ENCODE results near the gene OST4. TPM values are rescaled to one million over a fixed set of nuclear protein-coding genes. Genes with fewer than 3 reads are reported as not detected.

The OST4 gene
- total RNA-seq, 4 donors from 2014 or later: 70.8 to 225 (median 199) TPM

- H3K4me3 ChIP-seq: no peak overlapping the region
- no peaks in the 10 kb centered on the region for H3K27me3 ChIP-seq
- DNase-seq (ENCODE audit: low spot score in 2 of 2): no peak
- no peak overlapping the region for H3K27ac ChIP-seq
- peaks cover 41% of the 10 kb centered on the region for H3K36me3 ChIP-seq
- no peaks in the 10 kb centered on the region for H3K9me3 ChIP-seq
- 85% methylated on average over 3 of the region's 3 CpGs for WGBS
- no peaks in the 10 kb centered on the region for H3K4me1 ChIP-seq
- TF ChIP-seq CTCF (IDR thresholded peaks at IDR 0.05) (no peak), POLR2AphosphoS5 (IDR thresholded peaks at IDR 0.05) (no peak), EP300 (IDR thresholded peaks at IDR 0.05) (no peak), POLR2A (IDR thresholded peaks at IDR 0.05) (no peak)
These were observed 11.1 kb downstream of the OST4 start for GRCh38 chr2:27060323-27060722.

GRCh38 chr2:27059141-27059820 is 12.2 kb downstream of the OST4 start:
- 79% methylated on average over 10 of the region's 15 CpGs for WGBS
- no peak for TF ChIP-seq POLR2AphosphoS5 (IDR thresholded peaks at IDR 0.05)
- TF ChIP-seq POLR2A (IDR thresholded peaks at IDR 0.05): no peak
- TF ChIP-seq CTCF (IDR thresholded peaks at IDR 0.05): no peak
- no peak for TF ChIP-seq EP300 (IDR thresholded peaks at IDR 0.05)
- DNase-seq (ENCODE audit: low spot score in 2 of 2): no peak
- peaks cover 51% of the 10 kb centered on the region for H3K36me3 ChIP-seq
- H3K9me3 ChIP-seq: no peaks in the 10 kb centered on the region
- no peaks in the 10 kb centered on the region for H3K27me3 ChIP-seq
- H3K27ac ChIP-seq: no peak overlapping the region
- no peak overlapping the region for H3K4me3 ChIP-seq
- no peaks in the 10 kb centered on the region for H3K4me1 ChIP-seq

- peaks cover 59% of the 10 kb centered on the region for H3K36me3 ChIP-seq
- H3K9me3 ChIP-seq: no peaks in the 10 kb centered on the region
- no peak for TF ChIP-seq CTCF (IDR thresholded peaks at IDR 0.05)
- TF ChIP-seq POLR2A (IDR thresholded peaks at IDR 0.05): no peak
- no peak for TF ChIP-seq POLR2AphosphoS5 (IDR thresholded peaks at IDR 0.05)
- TF ChIP-seq EP300 (IDR thresholded peaks at IDR 0.05): no peak
- WGBS: 89% methylated on average over 10 of the region's 10 CpGs
- H3K27me3 ChIP-seq: no peaks in the 10 kb centered on the region
- no peak overlapping the region for H3K4me3 ChIP-seq
- no peak for DNase-seq (ENCODE audit: low spot score in 2 of 2)
- H3K27ac ChIP-seq: no peak overlapping the region
- no peaks in the 10 kb centered on the region for H3K4me1 ChIP-seq
These were observed 13.2 kb downstream of the OST4 start for GRCh38 chr2:27058210-27058609.

- no peaks in the 10 kb centered on the region for H3K9me3 ChIP-seq
- no peaks in the 10 kb centered on the region for H3K27me3 ChIP-seq
- H3K4me3 ChIP-seq: no peak overlapping the region
- DNase-seq (ENCODE audit: low spot score in 2 of 2): no peak
- 89% methylated on average over 6 of the region's 6 CpGs for WGBS
- peaks cover 4% of the 10 kb centered on the region for H3K4me1 ChIP-seq
- peaks cover 56% of the 10 kb centered on the region for H3K36me3 ChIP-seq
- TF ChIP-seq POLR2AphosphoS5 (IDR thresholded peaks at IDR 0.05) (no peak), EP300 (IDR thresholded peaks at IDR 0.05) (no peak), POLR2A (IDR thresholded peaks at IDR 0.05) (no peak), CTCF (IDR thresholded peaks at IDR 0.05) (no peak)
- no peak overlapping the region for H3K27ac ChIP-seq
These were observed 14.3 kb downstream of the OST4 start for GRCh38 chr2:27057184-27057583.

GRCh38 chr2:27054721-27055120 is 16.7 kb downstream of the OST4 start:
- peaks cover 14% of the 10 kb centered on the region for H3K4me1 ChIP-seq
- no peak for TF ChIP-seq POLR2A (IDR thresholded peaks at IDR 0.05)
- no peak for TF ChIP-seq CTCF (IDR thresholded peaks at IDR 0.05)
- no peak for TF ChIP-seq EP300 (IDR thresholded peaks at IDR 0.05)
- TF ChIP-seq POLR2AphosphoS5 (IDR thresholded peaks at IDR 0.05): no peak
- no peak overlapping the region for H3K27ac ChIP-seq
- 95% methylated on average over 11 of the region's 11 CpGs for WGBS
- H3K9me3 ChIP-seq: no peaks in the 10 kb centered on the region
- H3K36me3 ChIP-seq: peaks cover 56% of the 10 kb centered on the region
- no peaks in the 10 kb centered on the region for H3K27me3 ChIP-seq
- H3K4me3 ChIP-seq: no peak overlapping the region
- no peak for DNase-seq (ENCODE audit: low spot score in 2 of 2)

Measured in suprapubic skin (tissue), 4 donors.